ENCODE results near the gene PEMT.

PEMT gene

DNA sequence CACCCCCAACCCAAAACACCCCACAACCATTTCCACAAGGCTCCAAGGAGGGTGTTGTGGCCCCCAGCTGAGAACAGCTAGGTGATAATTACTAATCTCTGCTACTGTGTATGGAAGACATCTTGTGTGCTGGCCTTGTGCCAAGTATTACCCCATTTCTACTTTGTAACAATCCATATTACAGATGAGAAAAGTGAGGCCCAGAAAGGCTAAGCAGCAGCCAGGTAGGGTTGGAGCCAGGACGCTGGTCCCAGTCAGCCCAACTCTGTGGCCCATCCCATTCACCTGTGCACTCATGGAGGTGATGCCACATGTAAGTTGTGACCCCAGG, 12.4 kb upstream of the PEMT start:
- Histone ChIP-seq H3K27ac (ENCODE audit: low read depth, low read length) (no peak overlapping the region), H2AFZ (ENCODE audit: low read length, unreplicated experiment) (no peak overlapping the region), H3K36me3 (ENCODE audit: insufficient read depth, low read length) (no peaks in the 10 kb centered on the region), H3K4me3 (ENCODE audit: low read depth, low read length) (no peak overlapping the region), H3K4me1 (ENCODE audit: control insufficient read depth, insufficient read depth, low read length, unreplicated experiment) (peaks cover 5% of the 10 kb centered on the region), H3K27me3 (ENCODE audit: insufficient read depth, low read length) (no peaks in the 10 kb centered on the region), H3K79me2 (ENCODE audit: control insufficient read depth, insufficient read depth, low read length, unreplicated experiment) (no peaks in the 10 kb centered on the region)

DNA sequence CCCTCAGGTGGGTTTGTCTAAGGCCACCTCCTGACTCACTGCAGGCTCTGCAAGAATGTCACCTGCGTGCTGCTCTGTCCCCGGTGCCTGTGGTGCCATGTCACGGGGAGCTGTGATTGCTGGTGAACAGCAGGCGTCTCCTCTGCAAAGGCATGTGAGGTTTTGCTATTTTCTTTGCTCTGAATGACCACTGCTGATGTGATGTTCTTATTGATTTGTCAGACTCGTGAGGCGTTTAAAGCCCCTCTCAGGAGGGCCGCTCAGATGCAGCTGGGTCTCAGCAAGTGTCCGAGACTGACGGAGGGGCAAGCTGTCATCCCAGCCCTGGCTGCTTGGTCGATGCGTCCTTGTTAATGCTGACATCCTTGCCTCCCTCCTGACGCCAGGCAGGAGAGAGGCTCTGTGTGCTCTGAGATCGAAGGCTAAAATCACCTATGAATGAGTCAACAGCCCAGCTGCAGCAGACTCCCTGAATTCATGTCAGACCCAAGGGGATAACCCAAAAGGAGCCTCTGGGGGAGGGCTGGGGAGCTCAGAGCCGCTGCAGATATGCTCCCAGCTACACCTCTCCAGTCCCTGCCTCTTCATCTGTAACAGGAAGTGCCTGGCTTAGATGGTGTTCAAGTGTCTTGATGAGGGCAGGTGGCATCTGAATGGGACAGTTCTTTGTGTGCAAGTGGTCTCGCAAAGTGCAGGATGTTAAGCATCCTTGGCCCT, 11.8 kb upstream of the PEMT start:
- Histone ChIP-seq H2AFZ (ENCODE audit: low read length, unreplicated experiment) (no peak overlapping the region), H3K36me3 (ENCODE audit: insufficient read depth, low read length) (no peaks in the 10 kb centered on the region), H3K4me1 (ENCODE audit: control insufficient read depth, insufficient read depth, low read length, unreplicated experiment) (peaks cover 5% of the 10 kb centered on the region), H3K4me3 (ENCODE audit: low read depth, low read length) (no peak overlapping the region), H3K79me2 (ENCODE audit: control insufficient read depth, insufficient read depth, low read length, unreplicated experiment) (no peaks in the 10 kb centered on the region), H3K27me3 (ENCODE audit: insufficient read depth, low read length) (no peaks in the 10 kb centered on the region), H3K27ac (ENCODE audit: low read depth, low read length) (no peak overlapping the region)

DNA sequence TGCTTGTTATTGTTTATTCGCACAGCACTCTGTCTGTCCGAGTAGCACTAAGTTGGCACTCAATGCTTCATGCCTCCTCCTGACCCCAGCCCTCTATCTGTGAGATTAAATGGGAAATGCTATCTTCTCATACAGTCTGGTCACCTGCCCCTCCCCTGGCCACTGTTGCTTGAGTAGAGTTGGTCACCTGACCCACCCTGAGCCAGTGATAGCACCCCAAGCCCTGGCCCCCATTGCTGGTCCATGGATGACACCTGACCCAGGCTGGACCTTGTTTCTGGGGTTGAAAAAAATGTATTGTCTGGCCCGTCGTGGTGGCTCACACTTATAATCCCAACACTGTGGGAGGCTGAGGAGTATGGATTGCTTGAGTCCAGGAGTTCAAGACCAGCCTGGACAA, 8.5 kb upstream of the PEMT start:
- H3K4me1 ChIP-seq (ENCODE audit: control insufficient read depth, insufficient read depth, low read length, unreplicated experiment), result no peaks in the 10 kb centered on the region
- H3K79me2 ChIP-seq (ENCODE audit: control insufficient read depth, insufficient read depth, low read length, unreplicated experiment), result no peaks in the 10 kb centered on the region

DNA sequence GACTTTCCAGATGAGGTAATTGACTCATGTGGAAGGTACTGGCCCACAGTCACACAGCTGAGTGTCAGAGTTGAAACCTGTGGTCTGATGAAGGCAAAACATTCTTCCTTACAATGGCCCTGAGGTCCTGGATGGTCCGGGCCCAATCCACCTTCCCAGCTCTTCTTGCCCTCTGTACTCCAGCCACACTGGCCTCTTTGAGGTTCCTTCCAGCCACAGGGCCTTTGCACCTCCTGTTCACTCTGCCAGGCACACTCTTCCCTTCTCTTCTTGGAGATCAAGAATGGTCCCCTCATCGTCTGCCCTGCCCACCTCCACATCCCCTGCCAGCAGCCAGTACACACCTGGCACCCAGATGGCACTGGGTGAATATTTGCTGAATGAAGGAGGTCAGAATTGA, 6.5 kb upstream of the PEMT start:
- Histone ChIP-seq H3K4me3 (ENCODE audit: low read depth, low read length) (no peak overlapping the region), H3K4me1 (ENCODE audit: control insufficient read depth, insufficient read depth, low read length, unreplicated experiment) (peaks cover 1% of the 10 kb centered on the region), H3K27ac (ENCODE audit: low read depth, low read length) (no peak overlapping the region), H3K27me3 (ENCODE audit: insufficient read depth, low read length) (no peaks in the 10 kb centered on the region), H3K36me3 (ENCODE audit: insufficient read depth, low read length) (no peaks in the 10 kb centered on the region), H3K79me2 (ENCODE audit: control insufficient read depth, insufficient read depth, low read length, unreplicated experiment) (peaks cover 2% of the 10 kb centered on the region), H2AFZ (ENCODE audit: low read length, unreplicated experiment) (no peak overlapping the region)

More for the DNA sequence above, 8.5 kb upstream of the PEMT start:
- H3K36me3 ChIP-seq (ENCODE audit: insufficient read depth, low read length), result no peaks in the 10 kb centered on the region
- no peaks in the 10 kb centered on the region for H3K27me3 ChIP-seq (ENCODE audit: insufficient read depth, low read length)
- no peak overlapping the region for H2AFZ ChIP-seq (ENCODE audit: low read length, unreplicated experiment)
- H3K4me3 ChIP-seq (ENCODE audit: low read depth, low read length), result no peak overlapping the region
- no peak overlapping the region for H3K27ac ChIP-seq (ENCODE audit: low read depth, low read length)

DNA sequence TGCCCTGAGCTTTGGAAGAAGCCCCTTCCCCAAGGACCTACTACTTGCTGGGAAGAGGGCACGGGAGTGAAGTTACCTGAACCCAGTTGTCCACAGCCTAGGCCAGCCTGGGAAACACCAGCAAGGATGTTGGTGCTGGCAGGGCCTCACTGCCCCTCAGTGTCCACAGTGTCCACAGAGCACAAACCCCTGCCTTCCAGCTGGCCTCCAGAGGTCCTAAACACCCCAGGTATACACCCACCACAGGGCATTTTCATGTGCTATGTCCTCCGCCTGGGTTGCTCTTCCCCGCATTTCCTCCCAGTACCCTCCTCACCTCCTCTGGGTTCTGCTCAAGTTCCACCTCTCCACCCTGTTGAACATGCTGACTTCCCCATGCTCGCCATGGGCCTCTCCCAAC, 4.2 kb upstream of the PEMT start:
- Histone ChIP-seq H3K27ac (ENCODE audit: low read depth, low read length) (no peak overlapping the region), H3K27me3 (ENCODE audit: insufficient read depth, low read length) (no peaks in the 10 kb centered on the region), H2AFZ (ENCODE audit: low read length, unreplicated experiment) (no peak overlapping the region), H3K4me1 (ENCODE audit: control insufficient read depth, insufficient read depth, low read length, unreplicated experiment) (peaks cover 7% of the 10 kb centered on the region), H3K36me3 (ENCODE audit: insufficient read depth, low read length) (no peaks in the 10 kb centered on the region), H3K4me3 (ENCODE audit: low read depth, low read length) (no peak overlapping the region), H3K79me2 (ENCODE audit: control insufficient read depth, insufficient read depth, low read length, unreplicated experiment) (peaks cover 9% of the 10 kb centered on the region)

DNA sequence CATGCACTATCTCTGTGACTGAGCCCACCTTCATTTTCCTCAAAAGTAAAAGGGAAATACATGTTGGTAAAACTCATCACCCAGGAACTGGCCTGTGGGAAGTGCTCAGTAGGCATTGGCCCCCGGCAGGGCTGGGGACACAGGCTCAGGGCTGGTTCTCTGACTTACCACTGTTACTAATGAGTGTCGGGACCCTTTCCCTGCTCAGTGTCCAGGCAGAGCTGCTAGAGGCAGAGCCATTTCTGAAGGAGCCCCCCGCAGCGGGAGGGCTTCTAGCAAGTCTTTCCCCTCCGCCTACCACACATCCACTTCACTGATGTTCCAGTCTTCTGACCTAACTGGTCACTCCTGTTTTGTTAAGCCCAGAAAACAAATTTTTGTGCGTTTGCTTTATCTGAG, 1.7 kb upstream of the PEMT start:
- Histone ChIP-seq H3K79me2 (ENCODE audit: control insufficient read depth, insufficient read depth, low read length, unreplicated experiment) (peaks cover 14% of the 10 kb centered on the region), H2AFZ (ENCODE audit: low read length, unreplicated experiment) (no peak overlapping the region), H3K4me1 (ENCODE audit: control insufficient read depth, insufficient read depth, low read length, unreplicated experiment) (peaks cover 16% of the 10 kb centered on the region), H3K27me3 (ENCODE audit: insufficient read depth, low read length) (no peaks in the 10 kb centered on the region), H3K4me3 (ENCODE audit: low read depth, low read length) (peak overlapping the region; percentile 80), H3K36me3 (ENCODE audit: insufficient read depth, low read length) (no peaks in the 10 kb centered on the region), H3K27ac (ENCODE audit: low read depth, low read length) (no peak overlapping the region)

DNA sequence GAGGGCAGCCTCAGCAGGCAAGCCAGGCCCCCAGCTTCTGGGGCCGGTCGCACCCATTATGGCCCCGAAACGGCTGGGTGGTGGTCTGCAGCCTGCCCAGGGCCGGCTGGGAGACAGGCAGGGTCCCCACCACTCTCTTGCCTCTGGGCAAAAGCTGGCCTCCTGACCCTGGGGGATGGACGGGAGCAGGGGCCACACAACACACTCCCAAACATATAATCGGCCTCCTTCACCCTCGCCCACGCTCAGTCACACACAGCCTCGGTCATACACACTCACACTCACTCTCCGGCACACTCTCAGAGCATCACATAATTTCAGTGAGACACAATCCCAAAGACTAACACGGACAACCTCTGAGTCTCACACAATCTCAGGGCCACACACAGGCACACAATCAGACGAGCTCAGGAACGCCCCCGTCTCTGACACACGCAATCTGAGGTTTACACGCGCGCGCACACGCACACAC, 589 bp downstream of the PEMT start:
- Histone ChIP-seq H3K27me3 (ENCODE audit: insufficient read depth, low read length) (no peaks in the 10 kb centered on the region), H3K4me3 (ENCODE audit: low read depth, low read length) (peak overlapping the region; percentile 80), H3K4me1 (ENCODE audit: control insufficient read depth, insufficient read depth, low read length, unreplicated experiment) (peaks cover 16% of the 10 kb centered on the region), H3K36me3 (ENCODE audit: insufficient read depth, low read length) (no peaks in the 10 kb centered on the region), H3K79me2 (ENCODE audit: control insufficient read depth, insufficient read depth, low read length, unreplicated experiment) (peaks cover 14% of the 10 kb centered on the region), H2AFZ (ENCODE audit: low read length, unreplicated experiment) (peak overlapping the region; percentile 57), H3K27ac (ENCODE audit: low read depth, low read length) (peak overlapping the region; percentile 38)

DNA sequence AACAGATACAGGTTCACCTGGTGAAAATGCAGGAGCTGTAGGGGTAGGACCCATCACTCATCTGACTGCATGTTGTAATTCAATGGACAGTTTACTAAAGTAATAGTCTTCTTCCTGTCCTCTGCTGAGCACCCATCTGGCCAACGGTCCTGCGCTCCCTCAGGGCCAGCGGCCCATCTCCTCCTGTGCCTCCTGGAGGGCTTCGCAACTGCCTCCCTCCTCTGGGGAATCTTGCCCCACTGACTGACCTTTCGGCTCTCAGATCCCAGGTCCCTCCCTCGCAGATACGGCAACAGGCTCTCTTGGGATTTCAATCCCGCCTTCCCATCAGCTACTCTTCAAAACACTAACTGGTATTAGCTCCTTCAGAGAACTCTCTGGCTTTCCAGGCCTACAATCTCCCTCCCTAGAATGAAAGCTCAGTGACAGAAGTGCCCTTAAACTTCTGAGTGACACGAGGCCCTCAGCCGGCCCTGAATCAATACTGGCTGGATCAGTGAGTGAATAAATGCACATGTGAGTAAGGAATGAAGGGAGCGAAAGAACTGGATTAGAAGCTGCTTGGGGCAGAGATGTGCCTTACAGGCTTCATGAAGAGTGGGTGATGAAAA, 1.3 kb downstream of the PEMT start:
- H3K27ac ChIP-seq (ENCODE audit: low read depth, low read length), result 0 out of 2 replicates have a peak overlapping the region, but pooled peaks have one; percentile 38
- H3K36me3 ChIP-seq (ENCODE audit: insufficient read depth, low read length), result no peaks in the 10 kb centered on the region
- H3K79me2 ChIP-seq (ENCODE audit: control insufficient read depth, insufficient read depth, low read length, unreplicated experiment), result peaks cover 14% of the 10 kb centered on the region
- H3K4me1 ChIP-seq (ENCODE audit: control insufficient read depth, insufficient read depth, low read length, unreplicated experiment), result peaks cover 16% of the 10 kb centered on the region
- H3K27me3 ChIP-seq (ENCODE audit: insufficient read depth, low read length), result no peaks in the 10 kb centered on the region
- peak overlapping the region; percentile 57 for H2AFZ ChIP-seq (ENCODE audit: low read length, unreplicated experiment)
- peak overlapping the region; percentile 80 for H3K4me3 ChIP-seq (ENCODE audit: low read depth, low read length)

DNA sequence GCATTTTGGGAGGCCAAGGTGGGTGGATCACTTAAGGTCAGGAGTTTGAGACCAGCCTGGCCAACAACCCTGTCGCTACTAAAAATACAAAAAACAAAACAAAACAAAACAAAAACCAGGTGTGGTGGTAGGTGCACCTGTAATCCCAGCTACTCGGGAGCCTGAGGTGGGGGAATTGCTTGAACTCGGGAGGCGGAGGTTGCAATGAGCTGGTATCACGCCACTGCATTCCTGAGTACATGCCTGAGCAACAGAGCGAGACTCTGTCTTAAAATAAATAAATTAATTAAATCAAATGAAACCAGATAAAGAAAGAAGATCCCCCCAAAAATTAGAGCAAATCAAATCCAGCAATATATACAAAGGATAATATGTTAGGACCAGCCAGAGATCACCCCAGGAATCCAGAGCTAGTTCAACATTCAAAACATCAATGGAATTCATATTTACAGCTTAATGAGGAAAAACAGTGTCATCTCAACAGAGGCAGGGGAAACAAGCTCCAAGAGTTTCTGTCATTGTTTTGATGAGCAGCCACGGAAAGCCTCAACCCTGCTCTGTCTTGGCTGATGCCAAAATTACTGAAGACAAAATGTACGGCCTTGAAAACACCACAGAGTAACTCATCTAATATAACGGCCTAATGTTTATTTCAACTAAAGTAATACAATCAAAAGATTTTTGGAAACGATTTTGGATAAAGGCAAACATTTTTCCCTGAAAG, 3.7 kb downstream of the PEMT start:
- no peak overlapping the region for H3K27ac ChIP-seq (ENCODE audit: low read depth, low read length)
- no peak overlapping the region for H2AFZ ChIP-seq (ENCODE audit: low read length, unreplicated experiment)
- peaks cover 9% of the 10 kb centered on the region for H3K79me2 ChIP-seq (ENCODE audit: control insufficient read depth, insufficient read depth, low read length, unreplicated experiment)
- no peaks in the 10 kb centered on the region for H3K36me3 ChIP-seq (ENCODE audit: insufficient read depth, low read length)
- no peak overlapping the region for H3K4me3 ChIP-seq (ENCODE audit: low read depth, low read length)
- H3K27me3 ChIP-seq (ENCODE audit: insufficient read depth, low read length), result no peaks in the 10 kb centered on the region
- H3K4me1 ChIP-seq (ENCODE audit: control insufficient read depth, insufficient read depth, low read length, unreplicated experiment), result peaks cover 12% of the 10 kb centered on the region

DNA sequence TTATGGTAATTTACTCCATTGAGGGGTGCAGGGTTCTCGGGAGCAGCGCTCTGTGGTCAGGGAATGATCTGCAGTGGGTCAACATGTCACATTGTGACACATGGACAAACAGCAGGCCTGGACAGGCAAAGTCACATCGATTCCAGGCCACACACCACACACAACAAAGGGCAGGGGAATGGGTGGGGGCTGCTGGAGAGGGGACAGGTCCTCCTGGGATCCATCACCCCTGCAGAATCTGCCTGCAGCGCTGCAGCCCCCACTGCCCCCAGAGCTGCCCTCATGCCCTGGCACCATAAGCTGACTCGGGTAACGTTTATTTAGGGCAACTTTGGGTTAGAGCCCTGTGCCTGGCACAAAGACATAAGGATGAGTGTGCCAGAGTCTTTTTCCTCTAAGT, 9.1 kb downstream of the PEMT start:
- H3K27ac ChIP-seq (ENCODE audit: low read depth, low read length), result no peak overlapping the region
- H3K4me1 ChIP-seq (ENCODE audit: control insufficient read depth, insufficient read depth, low read length, unreplicated experiment), result peaks cover 22% of the 10 kb centered on the region
- no peaks in the 10 kb centered on the region for H3K79me2 ChIP-seq (ENCODE audit: control insufficient read depth, insufficient read depth, low read length, unreplicated experiment)
- H3K4me3 ChIP-seq (ENCODE audit: low read depth, low read length), result no peak overlapping the region
- no peak overlapping the region for H2AFZ ChIP-seq (ENCODE audit: low read length, unreplicated experiment)
- no peaks in the 10 kb centered on the region for H3K27me3 ChIP-seq (ENCODE audit: insufficient read depth, low read length)
- H3K36me3 ChIP-seq (ENCODE audit: insufficient read depth, low read length), result no peaks in the 10 kb centered on the region

DNA sequence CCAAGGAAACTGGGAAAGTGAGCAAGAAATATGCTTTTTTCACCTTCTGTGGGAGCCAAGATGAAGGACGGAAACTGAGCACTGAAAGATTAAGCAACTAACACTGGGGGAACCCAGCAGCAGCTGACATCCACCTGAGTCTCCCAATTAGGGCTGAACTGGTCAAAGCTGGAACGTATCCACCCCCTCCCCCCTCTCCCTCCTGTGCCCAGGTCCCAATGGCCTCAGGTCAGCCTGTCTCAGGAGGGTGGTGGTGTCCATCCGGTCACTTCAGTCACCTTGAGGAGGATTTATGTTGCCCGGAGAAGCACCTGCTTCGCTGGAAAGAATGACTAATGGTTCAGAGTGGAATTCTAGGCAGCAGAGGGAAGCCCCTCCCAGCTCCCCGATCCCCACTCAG, 10.0 kb downstream of the PEMT start:
- Histone ChIP-seq H3K27me3 (ENCODE audit: insufficient read depth, low read length) (no peaks in the 10 kb centered on the region), H3K4me1 (ENCODE audit: control insufficient read depth, insufficient read depth, low read length, unreplicated experiment) (peaks cover 22% of the 10 kb centered on the region), H3K36me3 (ENCODE audit: insufficient read depth, low read length) (no peaks in the 10 kb centered on the region), H3K4me3 (ENCODE audit: low read depth, low read length) (no peak overlapping the region), H3K79me2 (ENCODE audit: control insufficient read depth, insufficient read depth, low read length, unreplicated experiment) (no peaks in the 10 kb centered on the region), H3K27ac (ENCODE audit: low read depth, low read length) (peak overlapping the region; percentile 65), H2AFZ (ENCODE audit: low read length, unreplicated experiment) (no peak overlapping the region)

Data from ACC112 (cell line).